Head of caudate nucleus (tissue), 42 donors: ENCODE data around the gene CACNA1I.

Source experiments
- DNase-seq, 42 donors: peaks; one replicate each; pipeline versions ENCODE4 v3.0.0 to v3.0.0-alpha.2; 2020 to 2021; ENCODE audit warnings: mixed read lengths in 7 of 42
- intact Hi-C: fragments of 100-400 bp; cut with DNase I; formaldehyde crosslinking; loops from one replicate; pipeline ENCODE4 v1.15.0; 2022

CACNA1I gene

GRCh38 chr22:39534092-39534506, 36.5 kb upstream of the CACNA1I start:
- intact Hi-C loops: loop anchor here (5.0 kb wide), 1 partner anchor 813 kb away; the partner anchor contains the start of gene ADSL
- DNase-seq: no peak

DNA sequence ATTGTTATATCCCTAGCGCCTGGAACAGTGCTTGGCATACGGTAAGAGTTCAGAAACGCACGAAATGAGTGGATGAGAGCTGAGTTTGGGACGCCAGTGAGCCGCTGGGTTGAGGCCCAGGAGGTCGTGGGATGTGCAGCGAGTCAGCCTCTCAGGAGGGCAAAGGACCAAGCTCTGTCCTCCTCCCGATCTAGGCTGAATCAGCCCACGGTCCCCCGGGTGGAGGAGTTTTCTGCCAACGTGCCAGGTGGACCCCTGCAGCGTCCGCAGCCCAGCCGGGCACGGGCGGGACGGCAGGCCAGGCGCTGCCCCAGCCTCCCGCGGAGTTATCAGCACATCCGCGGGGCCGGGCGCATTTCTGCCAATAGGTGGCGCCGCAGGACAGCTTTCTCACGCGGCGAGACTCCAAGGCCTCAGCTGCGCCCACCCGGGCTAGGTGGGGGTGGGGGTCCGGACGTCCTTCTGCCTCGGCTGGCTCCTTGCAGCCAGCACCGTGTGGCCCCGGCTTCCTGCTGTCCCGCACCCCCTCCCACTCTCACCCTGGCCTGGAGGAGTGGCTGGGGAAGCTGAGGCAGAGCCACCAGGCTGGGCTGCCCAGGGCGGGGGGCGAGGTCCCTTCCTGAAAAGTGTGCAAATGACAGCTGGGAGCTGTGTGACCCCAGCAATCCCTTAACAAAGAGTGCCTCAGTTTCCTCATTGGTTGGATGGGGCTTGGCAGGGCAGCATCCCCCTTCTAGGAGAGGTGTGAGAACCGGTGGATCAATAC, 35.8 kb upstream of the CACNA1I start:
- peak; percentile 71 to 96 (median 90) for DNase-seq
- intact Hi-C loops: loop anchor here (5.0 kb wide), 3 partner anchors 488 to 813 kb away; partner anchors contain the start of gene ADSL

- no peak for DNase-seq
- intact Hi-C loops: loop anchor here (5.0 kb wide), 2 partner anchors 487 to 502 kb away; no protein-coding TSS in a partner anchor
Observed at GRCh38 chr22:39535357-39535725, 35.2 kb upstream of the CACNA1I start.

DNA sequence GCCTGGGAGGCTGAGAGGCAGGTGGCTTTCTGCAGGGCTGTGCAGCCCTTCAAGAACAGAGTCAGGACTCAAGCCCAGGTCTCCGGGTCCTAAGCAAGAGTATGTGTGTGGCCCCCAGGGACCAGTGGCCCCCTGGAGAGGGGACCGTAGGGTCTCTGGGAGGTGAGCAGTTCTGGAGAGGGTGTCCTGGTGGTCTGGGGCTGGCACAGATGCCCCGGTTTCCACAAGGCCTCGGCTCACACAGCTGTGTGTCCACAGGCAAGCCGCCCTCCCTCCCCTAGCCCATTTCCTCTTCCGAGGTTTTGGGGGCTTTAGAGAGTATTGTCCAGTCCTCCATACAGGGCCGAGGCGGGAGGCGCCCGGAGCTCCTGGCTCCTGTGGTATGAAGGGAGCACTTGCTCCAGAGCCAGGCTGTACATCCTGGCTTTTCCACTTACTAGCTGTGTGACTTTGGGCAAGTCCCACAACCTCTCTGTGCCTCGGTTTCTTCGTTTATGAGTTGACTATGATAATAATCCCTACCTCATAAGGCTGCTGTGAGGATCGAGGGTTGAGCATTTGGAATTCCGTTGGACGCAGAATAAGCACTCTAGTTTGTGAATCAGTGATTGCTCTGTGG, 34.6 kb upstream of the CACNA1I start:
- no peak for DNase-seq

DNA sequence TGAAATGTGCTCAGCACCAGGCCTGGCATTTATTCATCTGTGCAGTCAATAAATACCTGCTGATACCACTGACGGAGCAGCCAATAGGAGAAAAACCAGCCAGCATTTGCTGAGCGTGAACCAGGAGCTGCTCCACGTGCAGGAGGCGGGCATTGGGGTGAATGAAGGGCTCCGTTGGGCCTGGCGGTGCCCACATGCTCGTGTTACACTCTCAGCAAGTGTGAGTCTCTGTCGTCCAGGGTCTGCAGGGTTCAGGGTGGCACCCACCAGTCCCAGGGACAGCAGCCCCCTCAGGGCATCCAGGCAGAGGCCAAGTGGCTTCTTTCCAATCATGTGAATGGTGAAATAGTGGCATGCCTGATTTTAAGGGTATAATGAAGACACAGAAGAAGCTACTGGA, 33.8 kb upstream of the CACNA1I start:
- intact Hi-C loops: loop anchor here (5.0 kb wide), 2 partner anchors 486 to 501 kb away; no protein-coding TSS in a partner anchor
- no peak for DNase-seq

More for the DNA sequence above, 34.6 kb upstream of the CACNA1I start:
- intact Hi-C loops: loop anchor here (5.0 kb wide), 2 partner anchors 486 to 501 kb away; no protein-coding TSS in a partner anchor

- DNase-seq: no peak
- intact Hi-C loops: loop anchor here (5.0 kb wide), 2 partner anchors 484 to 499 kb away; no protein-coding TSS in a partner anchor
Observed at GRCh38 chr22:39537975-39538374, 32.6 kb upstream of the CACNA1I start.

GRCh38 chr22:39543095-39543494, 27.5 kb upstream of the CACNA1I start:
- DNase-seq: no peak

GRCh38 chr22:39545386-39546365, 24.9 kb upstream of the CACNA1I start:
- peak in 4 of 42 donors; percentile 37 to 50 (median 40) for DNase-seq
- intact Hi-C loops: no loop called here

More at GRCh38 chr22:39543095-39543494, 27.5 kb upstream of the CACNA1I start:
- intact Hi-C loops: no loop called here

- DNase-seq: peak in 35 of 42 donors; percentile 21 to 92 (median 70)
Observed at GRCh38 chr22:39546889-39547586, 23.5 kb upstream of the CACNA1I start.

GRCh38 chr22:39547587-39547947, 23.0 kb upstream of the CACNA1I start:
- no peak for DNase-seq
- intact Hi-C loops: no loop called here

More at GRCh38 chr22:39546889-39547586, 23.5 kb upstream of the CACNA1I start:
- intact Hi-C loops: no loop called here

- intact Hi-C loops: no loop called here
- no peak for DNase-seq
Observed at GRCh38 chr22:39553429-39553828, 17.1 kb upstream of the CACNA1I start.

DNA sequence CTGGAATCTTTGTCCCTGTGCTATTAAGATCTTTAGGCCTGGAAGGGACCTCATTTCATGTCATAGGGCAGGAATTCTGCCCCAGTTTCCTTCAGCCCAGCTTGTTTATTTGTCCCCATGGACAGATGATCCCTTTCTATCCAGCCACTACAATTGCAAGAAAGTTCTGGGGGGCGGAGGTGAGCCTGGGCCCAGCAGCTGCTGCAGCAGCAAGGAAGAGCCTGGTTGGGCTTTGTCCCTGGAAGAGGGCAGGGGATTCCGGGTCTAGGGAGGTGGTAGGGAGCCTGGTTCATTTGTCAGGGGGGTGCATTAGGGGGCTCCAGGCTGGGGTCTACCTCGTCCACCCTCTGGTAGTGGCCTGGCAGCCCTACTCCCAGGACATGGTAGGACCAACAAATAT, 16.4 kb upstream of the CACNA1I start:
- intact Hi-C loops: no loop called here
- DNase-seq: no peak

DNA sequence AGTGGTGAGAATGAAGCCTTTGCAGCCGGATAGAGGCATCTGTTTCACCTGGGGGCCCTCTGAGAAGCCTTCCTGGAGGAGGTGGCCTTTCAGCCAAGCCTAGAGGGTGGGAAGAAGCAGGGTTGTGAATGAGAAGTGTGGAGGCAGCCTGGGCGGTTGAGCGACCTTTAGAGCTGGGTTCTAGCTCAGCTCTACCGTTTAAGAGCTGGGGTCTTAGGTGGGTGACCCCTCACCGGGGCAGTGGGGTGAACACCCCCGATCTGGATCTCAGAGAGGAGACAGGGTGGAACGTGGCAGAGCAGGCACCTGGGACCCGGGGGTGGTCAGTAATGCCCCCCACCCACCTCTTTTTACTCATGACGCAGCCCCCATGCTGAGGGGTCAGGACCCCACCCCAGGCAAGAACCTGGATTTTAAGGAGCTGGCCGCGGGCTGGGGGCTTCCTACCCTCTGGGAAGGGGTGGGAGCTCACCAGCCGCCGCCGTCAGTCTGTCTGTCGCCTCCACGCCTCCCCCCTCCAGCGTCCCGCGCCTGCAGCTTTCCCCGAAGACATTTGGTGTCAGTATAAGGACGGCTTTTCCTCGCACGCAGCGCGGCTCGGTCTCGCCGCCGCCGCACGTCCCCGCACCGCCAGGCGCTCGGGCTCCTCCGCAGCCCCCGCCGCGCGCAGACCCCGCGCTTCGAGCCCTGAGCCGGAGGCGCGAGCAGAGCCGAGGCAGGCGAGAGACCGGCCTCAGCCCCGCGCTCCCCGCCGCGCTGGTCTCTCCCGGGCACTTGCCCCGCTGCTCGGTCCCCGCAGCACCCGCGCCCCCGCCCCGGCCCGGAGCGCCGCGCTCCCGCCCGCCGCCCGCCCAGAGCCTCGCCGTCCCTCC, 13.3 kb upstream of the CACNA1I start:
- intact Hi-C loops: no loop called here
- peak; percentile 29 to 85 (median 66) for DNase-seq

GRCh38 chr22:39558254-39558727, 12.3 kb upstream of the CACNA1I start:
- intact Hi-C loops: no loop called here
- peak in 2 of 42 donors; percentile 16 to 27 for DNase-seq

GRCh38 chr22:39558950-39559349, 11.6 kb upstream of the CACNA1I start:
- DNase-seq: peak in 3 of 42 donors; percentile 8 to 34 (median 24)
- intact Hi-C loops: no loop called here

GRCh38 chr22:39559456-39560105, 11.0 kb upstream of the CACNA1I start:
- intact Hi-C loops: no loop called here
- DNase-seq: peak in 1 of 42 donors; percentile 18

DNA sequence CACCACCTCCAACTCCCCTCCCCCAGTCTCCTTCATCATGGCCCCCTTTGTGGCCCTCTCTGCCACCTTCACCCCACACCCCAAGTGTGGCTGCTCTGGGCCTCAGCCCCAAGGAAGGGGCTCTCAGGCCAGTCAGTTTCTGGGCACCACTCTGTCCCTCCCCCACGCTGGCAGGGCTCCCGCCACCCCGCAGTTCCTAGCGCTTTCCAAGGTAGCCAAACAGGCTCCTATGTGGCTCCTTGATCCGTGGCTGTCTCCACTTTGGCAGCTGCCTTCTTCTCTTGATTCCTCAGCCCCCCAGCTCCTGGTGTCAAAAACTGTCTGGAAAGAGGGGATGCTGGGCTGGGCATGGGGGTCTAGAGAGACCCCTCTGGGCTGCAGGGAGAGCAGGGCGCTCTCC, 10.4 kb upstream of the CACNA1I start:
- no peak for DNase-seq
- intact Hi-C loops: no loop called here
